Right renal pelvis (tissue), 4 donors: ENCODE data around the gene THSD7A. TPM values are rescaled to one million over a fixed set of nuclear protein-coding genes. Genes with fewer than 3 reads are reported as not detected.

Source experiments
- DNase-seq, 4 donors: peaks; one replicate each; pipeline ENCODE4 v3.0.0-alpha.2; 2013; ENCODE audit warnings: low read depth in 4 of 4, low spot score in 3 of 4, missing footprints in 1 of 4
- polyA plus RNA-seq, 4 donors: library from polyadenylated mRNA; unstranded; fragments of 120-200 nt; gene quantifications; one replicate each; pipeline ENCODE4 v1.2.1, GENCODE V29; 2013; ENCODE audit not compliant: insufficient read length in 4 of 4

THSD7A gene
- polyA plus RNA-seq, 4 donors: 73.2 to 86.8 (median 83.0) TPM

GRCh38 chr7:11648980-11649379, 183.0 kb downstream of the THSD7A start:
- DNase-seq: no peak

DNA sequence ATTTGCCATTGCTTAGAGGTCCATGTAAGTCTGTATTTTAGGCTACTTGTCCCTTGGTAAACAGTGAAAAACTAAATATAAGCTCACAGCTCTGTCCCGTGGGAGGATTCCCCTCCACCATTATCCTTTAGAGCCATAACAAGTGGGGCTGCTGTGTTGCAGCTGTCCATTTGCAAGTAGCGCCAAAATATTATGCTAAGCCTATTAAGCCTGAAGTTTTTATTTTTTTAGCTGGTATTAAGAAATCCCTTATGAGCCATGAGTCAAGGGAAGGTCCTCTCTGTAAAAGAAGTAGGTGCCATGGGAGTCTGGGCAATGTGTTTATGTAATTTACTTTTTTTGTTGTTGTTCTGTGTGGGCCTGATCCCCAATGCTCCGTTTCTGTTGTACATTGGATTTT, 183.9 kb downstream of the THSD7A start:
- no peak for DNase-seq

GRCh38 chr7:11642841-11643240, 189.2 kb downstream of the THSD7A start:
- DNase-seq: no peak

DNA sequence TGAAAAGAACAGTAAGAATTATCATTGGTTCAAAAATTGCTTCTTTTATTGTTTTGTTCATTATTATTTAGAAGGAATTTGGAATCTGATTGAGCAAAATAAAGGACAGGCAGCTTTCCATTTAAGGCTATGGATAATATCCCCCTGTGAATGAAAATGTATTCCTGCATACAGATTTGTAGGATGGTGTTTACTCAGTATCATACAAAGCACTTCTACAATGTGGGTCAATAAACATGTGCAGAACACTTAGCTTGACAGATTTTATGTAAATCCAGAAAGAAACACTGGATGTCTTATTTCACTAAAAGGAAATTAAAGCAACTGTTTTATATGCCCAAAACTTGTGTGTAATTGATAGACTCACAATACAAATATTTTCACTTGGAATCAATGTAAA, 189.7 kb downstream of the THSD7A start:
- DNase-seq: no peak

DNA sequence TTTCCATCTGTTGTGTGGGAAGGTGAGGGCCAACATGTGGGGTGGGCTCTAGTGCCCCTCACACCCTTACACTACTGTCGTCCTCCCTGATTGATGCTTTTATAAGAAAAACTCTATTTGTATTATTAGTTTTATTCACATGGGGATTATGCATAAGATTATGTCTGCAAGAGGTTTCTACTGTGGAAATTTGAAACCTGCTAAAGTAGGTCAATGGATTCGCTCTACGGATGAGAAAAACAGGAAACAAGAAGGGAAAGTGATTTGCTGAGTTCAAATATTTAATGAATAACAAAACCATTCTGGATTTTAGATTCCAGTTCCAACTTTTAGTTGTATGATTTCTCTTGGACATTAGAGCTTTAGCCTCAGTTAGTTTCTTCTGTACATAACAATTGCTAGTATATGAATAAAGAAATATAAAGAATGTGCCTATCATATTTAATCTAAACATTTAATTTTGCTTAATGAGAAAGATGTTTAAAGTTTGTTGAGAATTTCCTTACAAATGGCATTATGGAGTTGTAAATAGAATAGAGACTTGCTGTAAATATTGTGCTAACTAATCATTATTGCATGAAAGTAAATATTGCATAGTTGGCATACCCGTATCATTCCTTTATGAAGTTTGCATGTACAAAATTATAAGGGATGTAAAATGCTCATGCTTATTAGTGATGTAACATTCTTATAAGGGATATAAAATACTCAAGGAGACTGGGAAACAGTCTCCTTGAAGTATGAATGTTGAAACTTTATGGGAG, 193.8 kb downstream of the THSD7A start:
- DNase-seq: no peak

GRCh38 chr7:11636274-11636673, 195.7 kb downstream of the THSD7A start:
- DNase-seq: no peak

DNA sequence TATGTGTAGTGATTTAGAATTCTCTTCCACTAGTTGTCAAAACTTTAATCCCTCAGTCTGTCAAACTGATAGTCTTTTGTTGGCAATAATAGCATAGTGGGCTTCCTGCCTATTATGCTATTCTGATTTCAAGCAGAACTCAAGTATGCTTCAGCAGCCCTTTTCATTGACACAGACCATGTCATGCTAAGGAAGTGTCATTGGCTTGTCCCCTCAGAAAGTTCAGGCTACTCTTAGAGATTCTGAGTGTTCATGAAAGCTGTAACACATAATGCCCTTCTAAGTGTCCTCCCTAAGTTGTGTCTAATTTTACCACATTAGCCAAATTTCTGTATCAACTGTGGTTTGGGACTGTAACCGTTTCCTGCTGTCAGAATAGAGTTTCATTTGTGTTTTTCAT, 198.7 kb downstream of the THSD7A start:
- DNase-seq: no peak

DNA sequence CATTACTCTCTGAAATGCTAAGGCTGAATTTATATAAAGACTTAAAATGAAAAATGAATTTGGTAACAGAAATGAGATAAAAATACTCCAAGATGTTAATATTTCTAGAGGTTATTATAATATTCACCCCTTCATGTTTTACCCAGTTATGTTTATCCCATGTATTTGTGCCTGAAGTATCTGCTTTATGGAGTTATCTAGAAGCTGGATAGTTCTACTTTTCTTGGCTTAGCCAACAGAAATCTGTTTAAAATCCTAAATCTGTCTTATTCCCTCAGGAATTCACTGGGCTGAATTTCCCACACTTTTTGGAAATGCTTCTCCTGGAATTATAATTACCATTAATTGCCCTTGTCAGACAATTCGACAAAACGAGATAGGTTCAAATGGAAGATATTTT, 201.6 kb downstream of the THSD7A start:
- no peak for DNase-seq

DNA sequence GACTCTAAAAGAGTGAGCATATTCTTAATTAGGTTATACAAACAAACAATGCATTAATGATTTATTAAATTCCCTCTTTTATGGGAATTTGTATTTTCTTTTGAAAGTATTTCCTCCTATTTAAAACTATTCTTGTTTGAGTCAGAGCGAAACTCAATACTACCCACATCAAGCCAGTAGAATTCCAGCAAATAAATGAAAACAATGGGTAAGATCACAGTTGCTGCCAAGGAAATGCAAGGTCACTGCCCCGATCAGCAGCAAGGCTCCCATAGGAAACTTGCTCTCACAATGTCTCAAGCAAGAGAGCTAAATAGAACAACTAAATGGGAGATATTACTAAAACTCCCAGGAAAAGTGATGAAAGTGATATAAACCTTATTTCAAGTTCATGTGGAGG, 206.3 kb downstream of the THSD7A start:
- no peak for DNase-seq

DNA sequence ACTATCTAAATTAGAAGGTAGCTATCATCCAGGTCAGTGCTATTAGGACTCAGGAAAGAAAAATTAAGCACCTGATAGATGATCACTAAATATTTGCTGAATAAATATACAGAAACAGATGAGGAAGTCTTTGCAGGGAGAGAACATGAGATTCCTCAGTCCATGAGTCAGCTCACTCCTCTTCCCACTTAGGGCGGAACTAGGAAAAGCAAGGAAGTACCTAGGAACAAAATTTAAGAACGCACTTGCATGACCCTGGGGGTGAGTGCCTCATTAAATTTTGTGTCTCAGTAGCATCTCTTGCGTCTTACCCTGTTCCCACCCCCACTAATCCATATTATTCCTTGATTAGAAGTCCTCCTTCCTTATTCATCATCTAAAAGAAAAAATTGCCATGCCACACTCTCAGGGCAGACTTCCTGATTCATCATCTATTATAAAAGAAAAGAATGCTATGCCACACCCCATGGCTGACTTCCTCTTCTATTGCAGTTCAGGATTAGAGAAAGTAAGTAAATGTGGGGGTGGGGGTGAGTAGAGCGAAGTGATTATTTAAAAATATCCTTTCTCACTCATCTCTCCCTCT, 208.8 kb downstream of the THSD7A start:
- no peak for DNase-seq

GRCh38 chr7:11620406-11621253, 211.4 kb downstream of the THSD7A start:
- DNase-seq: no peak

DNA sequence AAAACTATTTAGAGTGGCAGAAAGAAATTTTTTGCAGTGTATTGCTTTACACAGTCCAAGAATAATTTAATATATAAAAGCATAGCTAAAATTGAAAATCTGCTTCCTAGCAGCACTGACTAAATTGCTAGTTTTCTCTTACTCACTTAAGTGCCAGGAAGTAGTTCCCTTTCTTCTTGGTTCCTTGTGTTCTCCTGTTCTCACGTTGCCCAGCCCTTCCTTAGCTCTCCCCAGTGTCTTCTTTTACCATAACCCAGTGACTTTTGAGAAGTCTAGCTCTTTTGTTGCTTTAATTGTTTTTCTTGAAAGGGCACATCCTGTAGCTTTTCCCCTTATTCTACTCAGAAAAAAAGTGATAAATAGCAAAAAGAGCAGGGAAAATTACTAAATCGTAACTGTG, 215.5 kb downstream of the THSD7A start:
- DNase-seq: no peak

- DNase-seq: no peak
Measured at GRCh38 chr7:11615174-11615573, 216.8 kb downstream of the THSD7A start.

DNA sequence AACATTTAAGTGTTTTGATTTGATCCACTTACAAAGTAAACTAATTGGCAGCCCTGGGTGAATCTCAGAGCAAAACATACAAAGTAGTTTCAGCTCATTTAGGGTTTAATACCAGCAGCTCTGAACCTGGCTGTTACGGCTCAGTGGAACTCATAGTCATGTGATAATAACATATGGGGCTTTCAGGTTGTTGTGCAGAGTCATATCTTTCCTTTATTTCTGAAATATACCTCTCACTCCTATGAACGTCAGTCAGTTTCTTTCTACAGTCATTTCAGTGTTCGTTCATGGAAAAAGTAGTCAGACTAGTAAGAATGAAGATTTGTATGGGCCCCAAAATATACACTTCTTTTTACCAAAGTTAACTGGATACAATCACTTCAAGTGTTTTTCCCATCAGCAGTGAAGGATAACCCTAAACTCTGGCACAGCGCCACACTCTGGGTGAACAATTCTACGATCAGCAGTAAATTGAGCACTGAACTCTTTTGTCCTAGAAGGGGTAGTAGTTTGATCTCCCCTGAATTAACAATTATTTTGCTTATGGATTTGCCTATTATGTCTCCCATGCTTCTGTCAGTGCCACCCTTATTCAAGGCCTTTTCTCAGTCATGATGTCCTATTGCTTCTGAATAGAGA, 218.6 kb downstream of the THSD7A start:
- no peak for DNase-seq

- no peak for DNase-seq
Measured at GRCh38 chr7:11612737-11613136, 219.3 kb downstream of the THSD7A start.

- DNase-seq: no peak
Measured at GRCh38 chr7:11609096-11609670, 222.8 kb downstream of the THSD7A start.

DNA sequence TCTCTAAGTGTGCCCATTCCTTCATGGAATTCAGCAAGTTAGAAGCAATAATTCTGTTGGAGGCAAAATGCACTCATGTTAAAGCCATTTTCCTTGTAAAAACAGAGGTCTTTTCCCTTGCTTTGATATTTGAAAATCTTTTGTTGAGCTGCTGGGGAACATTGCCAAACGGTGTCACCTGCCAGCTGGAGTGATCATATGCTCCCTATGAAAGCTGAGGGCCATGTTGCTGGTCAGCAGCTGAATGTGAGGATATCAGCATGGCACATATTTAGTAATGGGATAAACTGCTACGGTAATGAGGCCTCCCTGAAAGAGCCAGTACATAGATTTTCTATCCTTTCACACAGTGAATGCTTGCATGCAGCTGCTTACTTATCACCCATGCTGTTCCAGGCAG, 224.3 kb downstream of the THSD7A start:
- no peak for DNase-seq

DNA sequence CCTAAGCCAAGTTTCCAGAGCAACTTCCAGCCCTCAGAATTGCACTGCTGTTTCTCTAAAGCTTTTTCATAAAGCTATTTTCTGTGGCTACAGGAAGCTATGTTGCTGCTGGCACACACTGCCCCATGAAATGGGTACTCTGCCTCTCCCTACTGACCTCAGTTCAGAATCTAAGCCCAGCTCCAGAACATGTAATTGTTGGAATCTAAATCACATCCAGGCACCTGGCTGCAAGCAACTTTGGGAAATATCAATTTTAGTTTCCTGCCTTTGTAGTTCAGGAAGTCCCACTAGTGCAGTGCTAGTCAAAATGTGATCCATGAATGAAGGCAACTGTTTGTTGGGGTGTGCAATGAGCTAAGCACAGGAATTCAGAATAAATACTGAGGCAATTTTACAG, 226.2 kb downstream of the THSD7A start:
- no peak for DNase-seq

- no peak for DNase-seq
Measured at GRCh38 chr7:11604505-11604904, 227.5 kb downstream of the THSD7A start.

DNA sequence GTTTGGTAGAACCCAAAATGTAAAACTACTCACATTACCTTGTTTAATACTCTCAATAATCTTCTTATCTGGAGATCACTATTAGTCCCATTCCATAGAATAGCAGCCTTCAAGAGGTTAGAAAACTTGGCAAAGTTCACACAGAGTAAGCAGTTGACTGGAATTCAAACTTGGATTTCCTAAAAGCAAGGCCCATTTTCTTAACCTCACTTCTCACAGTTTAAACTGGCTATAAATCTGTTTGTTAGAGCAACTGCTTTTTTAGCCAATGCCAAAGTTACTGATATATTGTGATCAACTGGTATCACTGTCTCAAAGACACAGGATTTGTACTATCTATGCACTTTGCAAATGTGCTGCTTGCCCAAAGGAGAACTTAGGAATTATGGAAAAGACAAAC, 230.2 kb downstream of the THSD7A start:
- no peak for DNase-seq

GRCh38 chr7:11593322-11593721, 238.7 kb downstream of the THSD7A start:
- no peak for DNase-seq
